ENCODE data around the gene LPIN3.

DNA sequence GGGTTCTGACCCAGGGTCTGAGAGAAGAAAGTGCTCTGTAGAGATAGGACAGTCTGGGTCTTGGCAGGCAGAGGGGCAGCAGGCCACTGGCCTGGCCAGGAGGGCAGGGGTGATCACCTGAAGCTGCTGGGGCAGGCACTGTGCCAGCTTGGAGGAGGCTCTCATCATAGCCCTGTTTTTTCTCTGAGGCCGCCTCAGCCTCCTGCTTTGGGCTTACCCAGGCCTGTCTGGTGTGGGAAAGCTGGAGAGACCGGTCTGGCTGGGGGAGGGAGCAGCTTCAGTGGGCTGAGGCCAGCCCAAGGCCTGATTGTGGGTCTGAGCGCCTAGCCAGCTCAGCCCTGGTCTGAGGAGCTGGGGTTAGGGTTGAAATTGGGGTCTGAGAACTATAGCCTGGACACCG, 3.9 kb downstream of the LPIN3 start:
- TF ChIP-seq POLR2AphosphoS5 (IDR thresholded peaks at IDR 0.05) (no peak), POLR2A (IDR thresholded peaks at IDR 0.05; ENCODE audit: low read depth) (no peak)
